Breast epithelium (tissue), 3 donors: ENCODE measurements around the gene ZNF462.

ENCODE experiments used
- POLR2A ChIP-seq: fragments of 450-650 bp; IDR thresholded peaks from one replicate; pipeline ENCODE4 v1.6.1; 2016; ENCODE audit warnings: antibody characterized with exemption, mild to moderate bottlenecking, moderate library complexity
- POLR2AphosphoS5 ChIP-seq, 3 donors: sonication (generic); formaldehyde crosslinking; IDR thresholded peaks; one replicate each; pipeline ENCODE4 v1.6.1; 2017; ENCODE audit warnings: antibody characterized with exemption in 3 of 3
- TF ChIP-seq, protein P1 (sequence below), 3 donors: fragments of 450-650 bp; IDR thresholded peaks; one replicate each; pipeline ENCODE4 v1.5.1; 2016 to 2017; ENCODE audit warnings: antibody characterized with exemption in 3 of 3, mild to moderate bottlenecking in 3 of 3, moderate library complexity in 3 of 3

DNA sequence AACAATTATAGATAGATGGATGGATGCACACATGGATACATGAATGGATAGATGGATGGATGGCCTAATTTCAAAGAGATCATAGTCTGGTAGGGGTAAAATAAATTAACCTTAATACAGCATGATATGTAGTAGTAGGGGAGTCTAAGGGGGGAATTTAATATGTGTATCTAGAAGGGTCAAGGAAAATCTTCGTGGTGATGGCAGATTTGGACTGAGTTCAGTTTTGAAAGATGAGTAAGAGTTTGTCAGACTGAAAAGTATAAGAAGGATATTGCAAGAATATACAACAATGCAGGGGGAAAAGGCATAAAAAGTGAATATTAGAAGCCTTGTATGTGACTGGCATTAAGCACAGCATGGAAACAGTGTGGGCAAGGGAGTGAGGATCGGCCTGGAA lies 98.7 kb downstream of the ZNF462 start:
- TF ChIP-seq POLR2A (no peak), POLR2AphosphoS5 (IDR thresholded peaks at IDR 0.05) (no peak)
- TF ChIP-seq, protein P1, sequence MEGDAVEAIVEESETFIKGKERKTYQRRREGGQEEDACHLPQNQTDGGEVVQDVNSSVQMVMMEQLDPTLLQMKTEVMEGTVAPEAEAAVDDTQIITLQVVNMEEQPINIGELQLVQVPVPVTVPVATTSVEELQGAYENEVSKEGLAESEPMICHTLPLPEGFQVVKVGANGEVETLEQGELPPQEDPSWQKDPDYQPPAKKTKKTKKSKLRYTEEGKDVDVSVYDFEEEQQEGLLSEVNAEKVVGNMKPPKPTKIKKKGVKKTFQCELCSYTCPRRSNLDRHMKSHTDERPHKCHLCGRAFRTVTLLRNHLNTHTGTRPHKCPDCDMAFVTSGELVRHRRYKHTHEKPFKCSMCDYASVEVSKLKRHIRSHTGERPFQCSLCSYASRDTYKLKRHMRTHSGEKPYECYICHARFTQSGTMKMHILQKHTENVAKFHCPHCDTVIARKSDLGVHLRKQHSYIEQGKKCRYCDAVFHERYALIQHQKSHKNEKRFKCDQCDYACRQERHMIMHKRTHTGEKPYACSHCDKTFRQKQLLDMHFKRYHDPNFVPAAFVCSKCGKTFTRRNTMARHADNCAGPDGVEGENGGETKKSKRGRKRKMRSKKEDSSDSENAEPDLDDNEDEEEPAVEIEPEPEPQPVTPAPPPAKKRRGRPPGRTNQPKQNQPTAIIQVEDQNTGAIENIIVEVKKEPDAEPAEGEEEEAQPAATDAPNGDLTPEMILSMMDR (IDR thresholded peaks at IDR 0.05): no peak
